IPS-15b (cell line): ENCODE results near the gene RTL3.

Experiments
- H3K27me3 ChIP-seq: one replicate; pipeline ENCODE4 v1.6.1; 2013; ENCODE audit warnings: low read length; ENCODE audit not compliant: control insufficient read depth, insufficient read depth
- H3K36me3 ChIP-seq: one replicate; pipeline ENCODE4 v1.6.1; 2013; ENCODE audit warnings: low read length; ENCODE audit not compliant: control insufficient read depth, insufficient read depth
- H3K4me1 ChIP-seq: one replicate; pipeline ENCODE4 v1.6.1; 2013; ENCODE audit warnings: mild to moderate bottlenecking, low read length; ENCODE audit not compliant: control insufficient read depth, insufficient read depth
- H3K4me3 ChIP-seq: one replicate; pipeline ENCODE4 v1.5.1; 2013; ENCODE audit warnings: low read depth, low read length
- H3K9ac ChIP-seq: one replicate; pipeline ENCODE4 v1.6.1; 2013; ENCODE audit warnings: low read depth, mild to moderate bottlenecking, low read length
- H3K9me3 ChIP-seq: one replicate; pipeline ENCODE4 v1.6.1; 2013; ENCODE audit warnings: mild to moderate bottlenecking, low read length; ENCODE audit not compliant: control insufficient read depth, insufficient read depth

The RTL3 gene, protein sequence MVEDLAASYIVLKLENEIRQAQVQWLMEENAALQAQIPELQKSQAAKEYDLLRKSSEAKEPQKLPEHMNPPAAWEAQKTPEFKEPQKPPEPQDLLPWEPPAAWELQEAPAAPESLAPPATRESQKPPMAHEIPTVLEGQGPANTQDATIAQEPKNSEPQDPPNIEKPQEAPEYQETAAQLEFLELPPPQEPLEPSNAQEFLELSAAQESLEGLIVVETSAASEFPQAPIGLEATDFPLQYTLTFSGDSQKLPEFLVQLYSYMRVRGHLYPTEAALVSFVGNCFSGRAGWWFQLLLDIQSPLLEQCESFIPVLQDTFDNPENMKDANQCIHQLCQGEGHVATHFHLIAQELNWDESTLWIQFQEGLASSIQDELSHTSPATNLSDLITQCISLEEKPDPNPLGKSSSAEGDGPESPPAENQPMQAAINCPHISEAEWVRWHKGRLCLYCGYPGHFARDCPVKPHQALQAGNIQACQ

DNA sequence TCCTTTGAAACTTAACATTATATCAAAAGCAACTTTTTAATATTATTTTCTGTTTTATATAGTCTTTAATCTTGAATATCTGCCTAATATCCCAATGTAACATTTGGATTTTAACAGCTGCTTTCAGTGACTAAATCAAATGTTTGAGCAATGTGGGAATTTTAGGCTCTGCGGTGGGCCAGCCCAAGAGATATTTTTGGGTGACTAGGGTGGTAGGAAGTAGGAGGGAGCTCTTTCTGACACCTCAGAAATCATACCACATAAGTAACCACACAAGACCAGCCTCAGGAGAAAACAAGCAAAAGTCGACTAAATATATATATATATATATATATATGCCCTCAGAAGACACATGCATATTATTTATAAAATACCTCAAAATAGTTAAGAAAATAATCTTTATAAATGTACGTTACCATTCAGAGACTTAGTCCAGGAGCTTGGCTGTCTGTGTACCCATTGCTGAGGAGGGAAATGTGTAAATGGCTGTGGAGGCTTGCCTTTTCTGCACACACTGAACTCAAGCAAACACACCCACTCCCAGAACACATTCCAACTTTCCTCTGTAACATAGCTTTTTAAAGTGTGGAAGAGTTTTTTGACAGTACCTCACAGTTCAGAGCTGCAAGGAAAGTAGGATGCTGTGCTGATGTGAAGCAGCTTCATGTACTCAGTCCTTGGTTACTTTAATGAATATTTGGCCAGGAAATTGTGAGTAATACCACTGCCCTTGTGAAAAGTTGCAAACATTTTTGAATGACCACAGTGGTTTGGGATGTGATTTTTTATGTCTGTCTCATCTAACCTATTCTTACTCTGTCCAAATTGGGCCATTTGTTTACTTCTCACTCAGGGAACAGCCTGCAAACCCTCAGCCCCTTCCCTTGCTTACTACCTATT is at the start of gene RTL3:
Gene RTL3, minus strand, starts transcription at position 484 of the 900 bp plus-strand sequence. CDS start 908 bp downstream, outside the sequence.
- H3K9ac ChIP-seq = no peak within 1 kb of the TSS
- no peaks in the 10 kb centered on the region for H3K36me3 ChIP-seq
- H3K4me1 ChIP-seq = no peaks in the 10 kb centered on the region
- H3K4me3 ChIP-seq = no peak within 1 kb of the TSS
- H3K9me3 ChIP-seq = peaks cover 3% of the 10 kb centered on the region
- H3K27me3 ChIP-seq = no peaks in the 10 kb centered on the region

- Histone ChIP-seq H3K4me3 (no peak overlapping the region), H3K9me3 (no peaks in the 10 kb centered on the region), H3K4me1 (no peaks in the 10 kb centered on the region), H3K27me3 (no peaks in the 10 kb centered on the region), H3K36me3 (no peaks in the 10 kb centered on the region), H3K9ac (no peak overlapping the region)
These were observed 49.7 kb upstream of the RTL3 start for GRCh38 chrX:78708816-78709215.

GRCh38 chrX:78708262-78708661 is 49.1 kb upstream of the RTL3 start:
- Histone ChIP-seq H3K36me3 (no peaks in the 10 kb centered on the region), H3K4me1 (no peaks in the 10 kb centered on the region), H3K9me3 (no peaks in the 10 kb centered on the region), H3K27me3 (no peaks in the 10 kb centered on the region), H3K4me3 (no peak overlapping the region), H3K9ac (no peak overlapping the region)

DNA sequence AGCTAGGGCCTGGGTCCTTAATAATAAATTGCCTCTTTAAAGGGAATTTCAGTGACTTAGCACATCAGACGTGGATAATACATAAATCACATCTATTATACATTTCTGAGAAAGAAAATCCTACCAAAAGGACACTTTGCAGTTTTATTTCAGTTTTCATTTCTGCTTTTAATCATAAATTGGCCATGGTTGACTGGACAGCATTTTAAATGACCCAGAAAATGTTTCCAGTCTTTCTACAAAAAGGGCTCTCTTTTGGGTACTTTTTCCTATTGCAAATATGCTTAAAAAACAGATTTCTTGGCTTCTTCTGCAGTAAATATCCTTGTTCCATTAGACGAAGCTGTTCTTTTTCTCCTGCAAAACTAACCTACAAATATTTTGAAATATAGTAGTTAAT is 46.9 kb upstream of the RTL3 start:
- Histone ChIP-seq H3K4me3 (no peak overlapping the region), H3K4me1 (no peaks in the 10 kb centered on the region), H3K9me3 (no peaks in the 10 kb centered on the region)

DNA sequence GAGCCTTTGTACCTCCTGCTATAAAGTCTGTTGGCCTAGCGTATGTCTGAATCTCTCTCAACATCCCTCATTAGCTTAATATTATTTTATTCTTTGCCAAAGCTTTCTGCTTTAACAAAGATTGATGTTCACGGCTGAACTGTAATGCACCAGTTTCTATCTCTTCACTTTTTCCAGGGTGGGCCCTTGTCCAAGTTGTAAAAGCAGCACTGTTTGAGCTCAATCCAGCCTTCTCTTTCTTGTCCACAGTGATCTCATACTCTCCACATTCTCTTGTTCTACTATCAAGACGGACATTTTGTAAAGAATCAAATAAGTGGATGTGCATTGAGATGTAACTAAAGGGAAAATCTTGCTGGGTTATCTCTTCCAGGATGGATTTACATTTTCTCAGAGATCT is 34.4 kb upstream of the RTL3 start:
- H3K36me3 ChIP-seq = no peaks in the 10 kb centered on the region
- H3K4me3 ChIP-seq = no peak overlapping the region
- no peaks in the 10 kb centered on the region for H3K9me3 ChIP-seq

More for the DNA sequence above, 46.9 kb upstream of the RTL3 start:
- no peaks in the 10 kb centered on the region for H3K27me3 ChIP-seq
- H3K36me3 ChIP-seq = no peaks in the 10 kb centered on the region
- H3K9ac ChIP-seq = no peak overlapping the region

GRCh38 chrX:78693012-78693411 is 33.9 kb upstream of the RTL3 start:
- H3K9me3 ChIP-seq = no peaks in the 10 kb centered on the region
- H3K4me3 ChIP-seq = no peak overlapping the region

More for the DNA sequence above, 34.4 kb upstream of the RTL3 start:
- Histone ChIP-seq H3K27me3 (no peaks in the 10 kb centered on the region), H3K9ac (no peak overlapping the region), H3K4me1 (no peaks in the 10 kb centered on the region)

GRCh38 chrX:78687586-78687985 is 28.5 kb upstream of the RTL3 start:
- Histone ChIP-seq H3K9me3 (no peaks in the 10 kb centered on the region), H3K9ac (no peak overlapping the region), H3K36me3 (no peaks in the 10 kb centered on the region), H3K4me1 (no peaks in the 10 kb centered on the region), H3K4me3 (no peak overlapping the region), H3K27me3 (no peaks in the 10 kb centered on the region)

More at GRCh38 chrX:78693012-78693411, 33.9 kb upstream of the RTL3 start:
- no peaks in the 10 kb centered on the region for H3K27me3 ChIP-seq
- H3K36me3 ChIP-seq = no peaks in the 10 kb centered on the region
- H3K4me1 ChIP-seq = no peaks in the 10 kb centered on the region
- H3K9ac ChIP-seq = no peak overlapping the region

DNA sequence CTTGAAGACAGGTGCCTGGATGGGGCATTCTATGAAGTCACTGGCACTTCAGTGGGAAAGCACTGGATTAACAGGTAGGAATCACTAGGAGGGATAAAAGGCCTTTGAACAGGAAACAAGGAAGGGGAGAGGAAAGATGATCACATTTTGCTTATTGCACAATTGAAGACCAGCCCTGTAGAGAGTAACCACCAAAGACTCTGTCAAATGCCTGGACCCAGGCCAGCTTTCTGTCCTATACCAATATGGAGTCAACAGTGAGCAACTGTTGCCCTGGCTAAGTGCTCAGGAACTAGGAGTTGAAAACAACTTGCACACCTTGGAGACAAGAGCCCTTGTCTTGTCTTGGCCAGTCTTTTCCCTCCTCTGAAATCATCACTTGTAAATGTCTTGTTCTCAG is 14.1 kb upstream of the RTL3 start:
- Histone ChIP-seq H3K4me1 (no peaks in the 10 kb centered on the region), H3K9ac (no peak overlapping the region), H3K9me3 (no peaks in the 10 kb centered on the region), H3K36me3 (no peaks in the 10 kb centered on the region), H3K4me3 (no peak overlapping the region), H3K27me3 (no peaks in the 10 kb centered on the region)

DNA sequence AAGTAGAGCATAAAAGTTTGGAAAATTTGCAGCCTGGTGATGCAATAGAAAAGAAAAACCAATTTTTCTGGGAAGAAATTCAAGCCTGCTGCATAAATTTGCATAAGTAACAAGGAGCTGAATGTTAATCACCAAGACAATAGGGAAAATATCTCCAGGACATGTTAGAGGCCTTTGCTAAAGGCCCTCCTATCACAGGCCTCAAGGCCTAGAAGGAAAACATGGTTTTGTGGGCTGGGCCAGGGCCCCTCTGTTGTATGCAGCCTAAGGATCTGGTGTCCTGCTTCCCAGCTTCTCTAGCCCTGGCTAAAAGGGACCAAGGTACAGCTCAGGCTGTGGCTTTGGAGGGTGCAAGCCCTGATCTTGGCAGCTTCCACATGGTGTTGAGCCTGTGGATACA is 6.2 kb upstream of the RTL3 start:
- H3K4me3 ChIP-seq = no peak overlapping the region
- H3K36me3 ChIP-seq = no peaks in the 10 kb centered on the region
- no peak overlapping the region for H3K9ac ChIP-seq
- no peaks in the 10 kb centered on the region for H3K27me3 ChIP-seq
- no peaks in the 10 kb centered on the region for H3K9me3 ChIP-seq
- H3K4me1 ChIP-seq = no peaks in the 10 kb centered on the region

- Histone ChIP-seq H3K4me1 (no peaks in the 10 kb centered on the region), H3K9ac (no peak overlapping the region), H3K36me3 (no peaks in the 10 kb centered on the region), H3K27me3 (no peaks in the 10 kb centered on the region), H3K9me3 (no peaks in the 10 kb centered on the region), H3K4me3 (no peak overlapping the region)
These were observed 2.7 kb upstream of the RTL3 start for GRCh38 chrX:78661836-78662235.

- no peak overlapping the region for H3K4me3 ChIP-seq
- no peaks in the 10 kb centered on the region for H3K27me3 ChIP-seq
- H3K9ac ChIP-seq = no peak overlapping the region
- H3K36me3 ChIP-seq = no peaks in the 10 kb centered on the region
- peaks cover 2% of the 10 kb centered on the region for H3K9me3 ChIP-seq
- no peaks in the 10 kb centered on the region for H3K4me1 ChIP-seq
These were observed 827 bp upstream of the RTL3 start for GRCh38 chrX:78659955-78660354.
